Measurements from ENCODE around the gene ABCD4.

Gene ABCD4

GRCh38 chr14:74265301-74265965 is 37.3 kb downstream of the ABCD4 start:
- H3K27ac ChIP-seq: no peak overlapping the region
- ChIA-PET POLR2A (ENCODE audit: low non-redundant PET) (no interaction called here), CTCF (interaction anchor here (2.6 kb wide), 1 partner anchor 9 kb away, joined by 14 read pairs; no protein-coding TSS in a partner anchor)
- no peak for DNase-seq (ENCODE audit: low spot score)
- TF ChIP-seq, protein P1, sequence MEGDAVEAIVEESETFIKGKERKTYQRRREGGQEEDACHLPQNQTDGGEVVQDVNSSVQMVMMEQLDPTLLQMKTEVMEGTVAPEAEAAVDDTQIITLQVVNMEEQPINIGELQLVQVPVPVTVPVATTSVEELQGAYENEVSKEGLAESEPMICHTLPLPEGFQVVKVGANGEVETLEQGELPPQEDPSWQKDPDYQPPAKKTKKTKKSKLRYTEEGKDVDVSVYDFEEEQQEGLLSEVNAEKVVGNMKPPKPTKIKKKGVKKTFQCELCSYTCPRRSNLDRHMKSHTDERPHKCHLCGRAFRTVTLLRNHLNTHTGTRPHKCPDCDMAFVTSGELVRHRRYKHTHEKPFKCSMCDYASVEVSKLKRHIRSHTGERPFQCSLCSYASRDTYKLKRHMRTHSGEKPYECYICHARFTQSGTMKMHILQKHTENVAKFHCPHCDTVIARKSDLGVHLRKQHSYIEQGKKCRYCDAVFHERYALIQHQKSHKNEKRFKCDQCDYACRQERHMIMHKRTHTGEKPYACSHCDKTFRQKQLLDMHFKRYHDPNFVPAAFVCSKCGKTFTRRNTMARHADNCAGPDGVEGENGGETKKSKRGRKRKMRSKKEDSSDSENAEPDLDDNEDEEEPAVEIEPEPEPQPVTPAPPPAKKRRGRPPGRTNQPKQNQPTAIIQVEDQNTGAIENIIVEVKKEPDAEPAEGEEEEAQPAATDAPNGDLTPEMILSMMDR (conservative IDR thresholded peaks at IDR 0.05; ENCODE audit: low read depth): no peak

DNA sequence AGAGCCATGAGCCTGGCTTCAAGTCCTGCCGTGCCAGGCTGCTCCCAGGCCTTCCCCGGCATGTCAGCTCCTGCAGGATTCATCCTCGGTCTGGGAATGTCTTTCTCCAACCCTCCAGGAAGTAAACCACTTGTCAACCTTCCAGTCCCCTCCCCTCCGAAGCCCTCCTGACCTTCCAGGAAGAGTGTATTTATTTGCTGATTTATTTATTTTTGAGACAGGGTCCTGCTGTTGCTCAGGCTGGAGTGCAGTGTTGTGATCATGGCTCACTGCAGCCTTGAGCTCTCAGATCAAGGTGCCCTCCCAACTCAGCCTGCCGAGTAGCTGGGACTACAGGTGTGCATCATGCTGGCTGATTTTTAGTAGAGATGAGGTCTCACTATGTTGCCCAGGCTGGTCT is 38.8 kb downstream of the ABCD4 start:
- no peak overlapping the region for H3K27ac ChIP-seq
- DNase-seq (ENCODE audit: low spot score): no peak
- ChIA-PET POLR2A (ENCODE audit: low non-redundant PET) (no interaction called here), CTCF (no interaction called here)
- TF ChIP-seq, protein P1 (conservative IDR thresholded peaks at IDR 0.05; ENCODE audit: low read depth): no peak

DNA sequence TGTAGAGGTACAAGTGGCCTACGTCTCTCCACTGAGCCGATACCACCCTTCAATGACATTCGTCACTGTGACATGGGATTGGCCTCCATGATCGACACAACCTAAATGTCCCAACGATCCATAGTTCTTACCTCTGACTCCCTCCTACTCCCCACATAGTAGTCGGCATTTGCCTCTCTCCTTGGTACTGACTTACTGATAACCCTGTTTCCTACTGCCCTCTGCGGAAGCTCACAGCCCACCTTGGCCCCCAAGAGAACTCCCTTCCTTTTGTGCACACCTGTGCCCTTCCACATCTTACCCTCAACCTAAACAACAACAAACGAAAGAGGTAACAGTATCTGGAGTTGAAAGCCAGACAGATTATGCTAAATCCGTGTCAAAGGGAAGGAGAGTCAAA is 39.6 kb downstream of the ABCD4 start:
- DNase-seq (ENCODE audit: low spot score): no peak
- CTCF ChIA-PET: no interaction called here
- H3K27ac ChIP-seq: no peak overlapping the region
- POLR2A ChIA-PET (ENCODE audit: low non-redundant PET): no interaction called here
- TF ChIP-seq, protein P1 (conservative IDR thresholded peaks at IDR 0.05; ENCODE audit: low read depth): no peak

DNA sequence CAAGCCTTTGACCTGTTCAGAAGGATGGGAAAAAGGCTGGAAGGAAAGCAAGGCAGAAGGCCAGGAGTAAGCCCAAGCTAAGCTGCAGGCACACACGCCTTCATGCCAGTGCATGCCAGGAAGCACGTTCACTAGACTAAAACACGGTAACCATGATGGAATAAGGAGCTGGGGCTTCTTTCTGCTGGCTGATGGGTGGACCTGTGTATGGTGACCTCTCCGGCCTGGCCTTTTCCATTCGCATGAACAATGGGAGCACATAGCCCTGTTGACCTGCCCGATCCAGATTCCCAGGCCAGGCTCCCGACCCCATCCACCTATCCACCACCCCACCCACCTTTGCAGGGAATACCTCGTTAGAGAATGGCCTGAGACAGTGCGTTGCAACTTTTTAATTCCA is 40.7 kb downstream of the ABCD4 start:
- TF ChIP-seq, protein P1 (conservative IDR thresholded peaks at IDR 0.05; ENCODE audit: low read depth): no peak
- DNase-seq (ENCODE audit: low spot score): no peak
- ChIA-PET POLR2A (ENCODE audit: low non-redundant PET) (no interaction called here), CTCF (interaction anchor here (0.7 kb wide), 1 partner anchor 342 kb away, joined by 4 read pairs; no protein-coding TSS in a partner anchor)
- no peak overlapping the region for H3K27ac ChIP-seq

DNA sequence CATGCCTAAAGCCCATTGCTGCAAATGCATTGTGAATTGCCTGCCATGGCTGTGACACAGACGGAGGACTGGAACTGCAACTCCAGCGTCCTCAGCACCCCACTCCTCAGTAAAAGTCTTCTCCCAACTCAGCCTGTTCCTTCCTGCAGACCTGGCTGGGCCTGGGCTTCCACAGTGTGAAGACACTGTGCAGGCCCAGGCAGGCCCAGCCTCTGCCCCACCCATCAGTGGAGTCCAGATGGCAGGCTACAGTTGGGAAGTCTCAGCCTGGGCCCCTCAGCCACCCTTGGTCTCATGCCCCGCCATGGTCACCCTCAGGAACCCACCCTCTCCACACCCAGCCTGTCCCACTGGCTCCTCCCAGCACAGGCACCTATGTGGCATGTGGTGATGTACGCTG is 41.4 kb downstream of the ABCD4 start:
- TF ChIP-seq, protein P1 (conservative IDR thresholded peaks at IDR 0.05; ENCODE audit: low read depth): no peak
- ChIA-PET CTCF (interaction anchor here (0.5 to 0.7 kb wide), 2 partner anchors 38 to 343 kb away, joined by 4 read pairs; no protein-coding TSS in a partner anchor), POLR2A (ENCODE audit: low non-redundant PET) (no interaction called here)
- DNase-seq (ENCODE audit: low spot score): peak; percentile 52
- H3K27ac ChIP-seq: no peak overlapping the region

DNA sequence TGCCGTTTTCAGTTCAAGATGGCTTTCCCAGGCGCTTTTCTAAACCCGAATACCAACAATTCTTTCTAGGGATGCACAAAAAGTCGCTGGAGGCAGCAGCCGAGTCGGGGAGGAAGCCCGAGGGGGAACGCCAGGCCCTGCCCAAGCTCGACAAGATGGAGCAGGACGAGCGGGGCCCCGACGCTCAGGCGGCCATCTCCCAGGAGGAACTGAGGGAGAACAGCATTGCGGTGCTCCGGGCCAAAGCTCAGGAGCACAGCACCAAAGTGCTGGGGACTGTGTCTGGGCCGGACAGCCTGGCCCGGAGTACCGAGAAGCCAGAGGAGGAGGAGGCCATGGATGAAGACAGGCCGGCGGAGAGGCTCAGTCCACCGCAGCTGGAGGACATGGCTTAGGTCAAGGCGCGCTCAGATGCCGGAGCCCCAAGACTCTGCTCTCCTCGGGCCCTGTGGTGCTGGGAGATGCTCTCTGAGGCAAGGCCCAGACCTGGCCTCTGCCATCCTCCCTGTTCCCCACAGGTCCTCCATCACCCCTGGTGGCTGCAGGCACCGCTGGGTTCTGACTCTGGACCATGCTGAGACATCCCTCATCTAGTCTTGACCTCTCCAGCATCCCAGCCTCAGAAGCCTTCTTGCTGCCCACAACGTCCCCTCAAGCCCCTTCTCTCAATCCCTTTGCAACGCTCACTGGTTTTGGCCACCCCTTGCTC is 42.1 kb downstream of the ABCD4 start:
- no peak for DNase-seq (ENCODE audit: low spot score)
- TF ChIP-seq, protein P1 (conservative IDR thresholded peaks at IDR 0.05; ENCODE audit: low read depth): no peak
- ChIA-PET CTCF (no interaction called here), POLR2A (ENCODE audit: low non-redundant PET) (no interaction called here)
- H3K27ac ChIP-seq: no peak overlapping the region

Measured in RWPE1 (cell line).